Measurements from ENCODE around the gene GAB1.

GRCh38 chr4:143291314-143291713, 45.4 kb upstream of the GAB1 start:
- no peak for TF ChIP-seq MAX (IDR thresholded peaks at IDR 0.05)
- no peak for TF ChIP-seq EP300 (IDR thresholded peaks at IDR 0.05; ENCODE audit: low read depth in 2 of 2, low read length in 2 of 2)
- TF ChIP-seq EP300 (CRISPR knock-in tag; IDR thresholded peaks at IDR 0.05; ENCODE audit: borderline replicate concordance) = no peak
- no peak for TF ChIP-seq SRSF4 (IDR thresholded peaks at IDR 0.05; ENCODE audit: low read depth, low read length, poor library complexity, severe bottlenecking)
- TF ChIP-seq PHF20 (CRISPR knock-in tag; IDR thresholded peaks at IDR 0.05) = no peak
- no peak for TF ChIP-seq MEIS1 (CRISPR knock-in tag; IDR thresholded peaks at IDR 0.05; ENCODE audit: borderline replicate concordance)
- TF ChIP-seq ZNF556 (CRISPR knock-in tag; IDR thresholded peaks at IDR 0.05; ENCODE audit: borderline replicate concordance) = no peak
- TF ChIP-seq ZNF496 (CRISPR knock-in tag; IDR thresholded peaks at IDR 0.05; ENCODE audit: insufficient replicate concordance) = no peak
- TF ChIP-seq CTCF (CRISPR knock-in tag; IDR thresholded peaks at IDR 0.05) = no peak
- no peak for TF ChIP-seq MXI1 (IDR thresholded peaks at IDR 0.05; ENCODE audit: borderline replicate concordance, low read depth, low read length)
- TF ChIP-seq POLR2AphosphoS5 (IDR thresholded peaks at IDR 0.05; ENCODE audit: low read depth, low read length) = no peak
- no peak for TF ChIP-seq JUN (CRISPR knock-in tag; IDR thresholded peaks at IDR 0.05)
